K562 (cell line): ENCODE data around the gene TMC1. TPM values are rescaled to one million over a fixed set of nuclear protein-coding genes. Genes with fewer than 3 reads are reported as not detected.

ENCODE experiments used
- CUX1 ChIP-seq: fragments of 200-800 bp; sonication (Bioruptor generic); IDR thresholded peaks from 2 replicates; pipeline ENCODE4 v1.6.1; 2016; ENCODE audit warnings: missing genetic modification characterization, missing compliant biosample characterization
- polyA plus RNA-seq, 8 experiments: library from polyadenylated mRNA; depleted of rRNA in 4 of 8; stranded (reverse) in 5 of 8; unstranded in 3 of 8; fragments of >200 nt; fragmentation: Nextera tagmentation in 2 of 8; fragmentation: Illumina TruSeq in 1 of 8; extraction: Ambion mirVana in 2 of 8; extraction: Trizol in 1 of 8; gene quantifications; 2 replicates each; pipeline versions ENCODE4 v1.2.1 to v1.2.3, GENCODE V29; 2011 to 2014; ENCODE audit warnings: inconsistent platforms in 1 of 8, missing spikeins in 1 of 8
- total RNA-seq, 7 experiments: library from RNA; depleted of rRNA in 6 of 7; stranded (reverse); fragments of >200 nt in 6 of 7; fragmentation: Illumina TruSeq in 2 of 7; extraction: Trizol in 2 of 7; gene quantifications; 2 replicates each; pipeline versions ENCODE4 v1.2.1 to v1.2.3, GENCODE V29; 2011 to 2021; ENCODE audit warnings: low replicate concordance in 1 of 7

The TMC1 gene
- total and polyA plus RNA-seq, 9 of the 15 experiments (the other 6 are each of a cell fraction or from before 2014, with no cell fraction given) = 0.10 to 0.15 TPM; not detected in 7

GRCh38 chr9:72592502-72593403 lies 71.3 kb downstream of the TMC1 start (continued):
- TF ChIP-seq CUX1 (CRISPR knock-in tag) = no peak
- TF ChIP-seq, all 486 proteins: peak for 6
